Adrenal gland (tissue), 5 donors: Measurements from ENCODE around the gene SARS1.

Experiments used
- CTCF ChIP-seq, 6 experiments: fragments of 450-650 bp in 4 of 6; fragments of 200-600 bp in 2 of 6; sonication (generic) in 1 of 6; IDR thresholded peaks; 1 replicate in 5 of 6; 2 replicates in 1 of 6; pipeline versions ENCODE4 v1.5.1 to v1.8.0; 2016 to 2021; ENCODE audit warnings: antibody characterized with exemption in 6 of 6, mild to moderate bottlenecking in 2 of 6, moderate library complexity in 1 of 6
- POLR2A ChIP-seq, 2 donors: fragments of 450-650 bp; IDR thresholded peaks; one replicate each; pipeline ENCODE4 v1.6.1; 2017; ENCODE audit warnings: antibody characterized with exemption in 2 of 2, mild to moderate bottlenecking in 2 of 2, moderate library complexity in 1 of 2
- donor health status: DM: no; HTN: no; CAD: no.

DNA sequence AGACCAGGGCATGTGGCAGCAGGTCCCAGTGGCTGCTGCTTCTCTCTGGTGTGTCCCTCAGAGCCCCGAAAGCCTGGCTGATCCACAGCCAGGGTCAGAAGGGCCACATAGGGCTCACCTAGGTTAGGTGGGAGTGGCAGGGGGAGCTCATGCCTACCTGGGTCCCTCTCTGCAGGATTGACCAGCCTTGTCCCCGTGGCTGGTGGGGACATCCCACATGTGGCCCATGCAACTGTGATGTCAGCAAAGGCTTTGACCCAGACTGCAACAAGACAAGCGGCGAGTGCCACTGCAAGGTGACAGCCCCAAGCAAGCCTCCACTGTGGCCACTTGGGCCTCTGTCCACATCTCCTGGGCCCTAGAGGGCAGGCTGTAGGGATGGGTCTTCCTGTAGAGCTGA lies 51.3 kb downstream of the SARS1 start:
- no peak for TF ChIP-seq CTCF (IDR thresholded peaks at IDR 0.05)
- no peak for TF ChIP-seq POLR2A (IDR thresholded peaks at IDR 0.05)
